Keratinocyte (primary cell): ENCODE measurements around the gene PRDM1. TPM values are rescaled to one million over a fixed set of nuclear protein-coding genes. Genes with fewer than 3 reads are reported as not detected.

ENCODE experiments used
- DNase-seq: peaks from one replicate; pipeline ENCODE4 v3.0.0-alpha.2; 2011; ENCODE audit warnings: low read depth, missing footprints, low spot score
- FAIRE-seq: peaks from 2 replicates; lab custom pipeline; 2011; peaks lifted over from hg19 to GRCh38; lab: Jason Lieb, UNC
- H2AFZ ChIP-seq: 2 replicates; pipeline ENCODE4 v1.6.0; 2012; ENCODE audit warnings: low read length, control low read depth, inconsistent platforms; ENCODE audit not compliant: control insufficient read depth
- H3K27ac ChIP-seq: 2 replicates; pipeline ENCODE4 v1.5.1; 2011; ENCODE audit warnings: low read length; ENCODE audit not compliant: control insufficient read depth, insufficient read depth
- H3K27me3 ChIP-seq: 3 replicates; pipeline ENCODE4 v1.6.0; 2011; ENCODE audit warnings: low read length; ENCODE audit not compliant: control insufficient read depth, insufficient read depth; ENCODE audit errors: extremely low read depth
- H3K36me3 ChIP-seq, 2 experiments: 2 replicates in 1 of 2; 3 replicates in 1 of 2; pipeline ENCODE4 v1.5.1; 2011; ENCODE audit warnings: low read length in 2 of 2, mild to moderate bottlenecking in 1 of 2; ENCODE audit not compliant: control insufficient read depth in 2 of 2, insufficient read depth in 2 of 2; ENCODE audit errors: extremely low read depth in 1 of 2
- H3K4me1 ChIP-seq: 3 replicates; pipeline ENCODE4 v1.5.1; 2011; ENCODE audit warnings: low read length; ENCODE audit not compliant: control insufficient read depth, insufficient read depth; ENCODE audit errors: extremely low read depth
- H3K4me2 ChIP-seq: 3 replicates; pipeline ENCODE4 v1.6.0; 2011; ENCODE audit warnings: low read depth, low read length; ENCODE audit not compliant: control insufficient read depth, insufficient read depth; ENCODE audit errors: extremely low read depth
- H3K4me3 ChIP-seq, 3 experiments: fragments of 200-600 bp in 1 of 3; sonication (generic) in 1 of 3; 2 replicates in 2 of 3; 3 replicates in 1 of 3; pipeline ENCODE4 v1.5.1; 2011 to 2016; ENCODE audit warnings: low read length in 3 of 3, mild to moderate bottlenecking in 3 of 3, control low read depth in 2 of 3, inconsistent platforms in 1 of 3, low read depth in 1 of 3, mixed read lengths in 1 of 3, mixed run types in 1 of 3, moderate library complexity in 1 of 3; ENCODE audit not compliant: control insufficient read depth in 2 of 3, insufficient read depth in 2 of 3; ENCODE audit errors: extremely low read depth in 1 of 3
- H3K79me2 ChIP-seq: 2 replicates; pipeline ENCODE4 v1.6.0; 2012; ENCODE audit warnings: low read length; ENCODE audit not compliant: control insufficient read depth, insufficient read depth
- H3K9ac ChIP-seq: 3 replicates; pipeline ENCODE4 v1.6.0; 2011; ENCODE audit warnings: low read length; ENCODE audit not compliant: control insufficient read depth, insufficient read depth; ENCODE audit errors: extremely low read depth
- H3K9me1 ChIP-seq: 3 replicates; pipeline ENCODE4 v1.6.0; 2011; ENCODE audit warnings: low read length; ENCODE audit not compliant: control insufficient read depth, insufficient read depth; ENCODE audit errors: extremely low read depth
- H3K9me3 ChIP-seq: 2 replicates; pipeline ENCODE4 v1.5.1; 2012; ENCODE audit warnings: low read depth, low read length; ENCODE audit not compliant: control insufficient read depth
- H4K20me1 ChIP-seq: 3 replicates; pipeline ENCODE4 v1.6.0; 2011; ENCODE audit warnings: low read length; ENCODE audit not compliant: control insufficient read depth, insufficient read depth; ENCODE audit errors: extremely low read depth
- EZH2 ChIP-seq: IDR thresholded peaks from one replicate; pipeline ENCODE4 v1.6.1; 2012; ENCODE audit warnings: inconsistent platforms, mild to moderate bottlenecking, low read length, moderate library complexity
- dilution Hi-C: fragments of 300-500 bp; cut with MboI; formaldehyde crosslinking; loops from one replicate; pipeline ENCODE4 v1.7.0; 2020; ENCODE audit warnings: low sequenced_read_pairs; ENCODE audit not compliant: extremely low pct_ligation_motif_present
- polyA plus RNA-seq, 5 experiments: library from polyadenylated mRNA; depleted of rRNA in 3 of 5; stranded (reverse) in 3 of 5; stranded (forward) in 1 of 5; unstranded in 1 of 5; fragments of >200 nt; gene quantifications; 1 replicate in 1 of 5; 2 replicates in 3 of 5; 3 replicates in 1 of 5; pipeline versions ENCODE4 v1.2.1 to v1.2.3, GENCODE V29; 2011 to 2012; ENCODE audit warnings: missing spikeins in 2 of 5, low read depth in 1 of 5, low replicate concordance in 1 of 5
- TF ChIP-seq, protein P1 (sequence below), 3 experiments: IDR thresholded peaks in 1 of 3; conservative IDR thresholded peaks in 1 of 3; optimal IDR thresholded peaks in 1 of 3; 2 replicates in 2 of 3; 3 replicates in 1 of 3; pipeline versions ENCODE3 to v1.5.1; 2011; ENCODE audit warnings: low read length in 3 of 3, mild to moderate bottlenecking in 3 of 3, moderate library complexity in 2 of 3, control low read depth in 1 of 3, inconsistent platforms in 1 of 3; ENCODE audit not compliant: insufficient read depth in 2 of 3; ENCODE audit errors: extremely low read depth in 1 of 3

PRDM1 gene
- polyA plus RNA-seq, 1 donor (not counting 4 experiments of a cell fraction or from before 2014, with no cell fraction given), result 6.7 TPM

DNA sequence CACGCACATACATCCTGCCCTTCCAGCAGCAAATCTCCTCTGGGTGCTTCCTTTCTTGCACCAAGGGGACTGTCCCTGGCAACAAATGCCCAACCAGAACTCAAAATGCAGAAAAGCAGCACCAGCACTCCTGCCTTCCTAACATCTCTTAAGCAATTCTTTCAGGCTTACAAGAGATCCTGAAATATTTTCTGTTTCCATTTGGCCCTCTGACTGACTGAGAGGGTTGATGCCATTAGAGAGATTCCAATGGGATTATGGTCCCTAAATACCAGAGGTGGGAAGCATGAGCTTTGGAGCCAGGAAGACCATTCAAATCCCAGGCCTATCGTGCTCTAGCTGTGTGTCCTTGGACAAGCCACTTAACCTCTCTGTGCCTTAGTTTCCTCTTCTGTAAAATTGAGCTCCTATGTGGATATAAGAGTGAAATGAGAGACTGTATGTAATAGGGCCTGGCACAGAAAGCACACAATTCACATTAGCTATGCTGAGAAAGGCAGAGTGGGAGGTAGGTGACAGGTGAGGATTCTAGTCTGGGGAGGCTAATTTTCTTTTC lies 56.8 kb downstream of the PRDM1 start:
- dilution Hi-C loops, result no loop called here
- Histone ChIP-seq H3K4me1 (peaks cover 36% of the 10 kb centered on the region), H3K27ac (no peak overlapping the region), H3K36me3 (no peaks in the 10 kb centered on the region), H3K4me3 (no peak overlapping the region), H2AFZ (no peak overlapping the region), H3K79me2 (no peaks in the 10 kb centered on the region), H3K27me3 (no peaks in the 10 kb centered on the region), H3K9me1 (no peaks in the 10 kb centered on the region), H3K9me3 (no peaks in the 10 kb centered on the region), H4K20me1 (no peaks in the 10 kb centered on the region), H3K4me2 (no peak overlapping the region), H3K9ac (no peak overlapping the region)
- TF ChIP-seq, protein P1, sequence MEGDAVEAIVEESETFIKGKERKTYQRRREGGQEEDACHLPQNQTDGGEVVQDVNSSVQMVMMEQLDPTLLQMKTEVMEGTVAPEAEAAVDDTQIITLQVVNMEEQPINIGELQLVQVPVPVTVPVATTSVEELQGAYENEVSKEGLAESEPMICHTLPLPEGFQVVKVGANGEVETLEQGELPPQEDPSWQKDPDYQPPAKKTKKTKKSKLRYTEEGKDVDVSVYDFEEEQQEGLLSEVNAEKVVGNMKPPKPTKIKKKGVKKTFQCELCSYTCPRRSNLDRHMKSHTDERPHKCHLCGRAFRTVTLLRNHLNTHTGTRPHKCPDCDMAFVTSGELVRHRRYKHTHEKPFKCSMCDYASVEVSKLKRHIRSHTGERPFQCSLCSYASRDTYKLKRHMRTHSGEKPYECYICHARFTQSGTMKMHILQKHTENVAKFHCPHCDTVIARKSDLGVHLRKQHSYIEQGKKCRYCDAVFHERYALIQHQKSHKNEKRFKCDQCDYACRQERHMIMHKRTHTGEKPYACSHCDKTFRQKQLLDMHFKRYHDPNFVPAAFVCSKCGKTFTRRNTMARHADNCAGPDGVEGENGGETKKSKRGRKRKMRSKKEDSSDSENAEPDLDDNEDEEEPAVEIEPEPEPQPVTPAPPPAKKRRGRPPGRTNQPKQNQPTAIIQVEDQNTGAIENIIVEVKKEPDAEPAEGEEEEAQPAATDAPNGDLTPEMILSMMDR (optimal IDR thresholded peaks at IDR 0.05 in 1 of 3, IDR thresholded peaks at IDR 0.05 in 1 of 3, conservative IDR thresholded peaks at IDR 0.05 in 1 of 3; ENCODE audit: extremely low read depth in 1 of 3, insufficient read depth in 2 of 3, low read length in 3 of 3), result no peak
- no peak for TF ChIP-seq EZH2
- DNase-seq (no peak), FAIRE-seq (no peak)

DNA sequence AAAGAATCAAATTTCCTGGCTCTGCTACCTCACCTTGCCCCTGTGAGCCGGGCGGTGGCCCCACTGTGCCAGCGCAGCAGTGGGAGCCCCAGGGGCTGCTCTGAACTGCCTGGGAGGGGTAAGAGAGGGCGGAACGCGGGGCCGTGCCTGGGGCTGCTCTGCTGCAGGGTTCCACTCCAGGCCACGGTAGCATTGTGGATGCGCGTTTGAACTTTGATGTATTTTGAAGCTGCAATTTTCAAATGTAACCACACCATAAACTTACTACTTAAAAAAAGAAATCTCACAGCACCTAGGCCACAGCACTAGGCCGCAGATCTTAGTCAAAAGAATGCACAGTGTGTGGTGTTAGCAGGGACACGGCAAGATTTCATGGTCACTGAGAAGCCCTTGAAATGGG lies 57.5 kb downstream of the PRDM1 start:
- Histone ChIP-seq H3K4me3 (no peak overlapping the region), H3K9me1 (no peaks in the 10 kb centered on the region), H3K4me1 (peaks cover 36% of the 10 kb centered on the region), H3K79me2 (no peaks in the 10 kb centered on the region), H3K36me3 (no peaks in the 10 kb centered on the region), H3K4me2 (no peak overlapping the region), H3K9ac (no peak overlapping the region), H3K9me3 (no peaks in the 10 kb centered on the region), H2AFZ (no peak overlapping the region), H3K27me3 (no peaks in the 10 kb centered on the region), H4K20me1 (no peaks in the 10 kb centered on the region), H3K27ac (no peak overlapping the region)
- TF ChIP-seq, protein P1 (optimal IDR thresholded peaks at IDR 0.05 in 1 of 3, IDR thresholded peaks at IDR 0.05 in 1 of 3, conservative IDR thresholded peaks at IDR 0.05 in 1 of 3; ENCODE audit: extremely low read depth in 1 of 3, insufficient read depth in 2 of 3, low read length in 3 of 3), result no peak
- no peak for TF ChIP-seq EZH2
- no peak for DNase-seq
- FAIRE-seq, result no peak
- dilution Hi-C loops, result no loop called here
